Erythroblast (primary cell): ENCODE data around the gene UBE4B.

Experiments used
- GATA1 ChIP-seq: IDR thresholded peaks from 2 replicates; pipeline ENCODE4 v1.6.1; 2011; ENCODE audit warnings: low read depth, mild to moderate bottlenecking, control low read depth, low read length, moderate library complexity
- POLR2A ChIP-seq: IDR thresholded peaks from 2 replicates; pipeline ENCODE4 v1.6.1; 2011; ENCODE audit warnings: mild to moderate bottlenecking, low read length

- TF ChIP-seq POLR2A (no peak), GATA1 (no peak)
These were observed 167.9 kb downstream of the UBE4B start for GRCh38 chr1:10200620-10201019.
